Prostate gland (tissue), 2 donors: ENCODE results near the gene IL10RB.
"Not testable (repeated sequence)": the region's sequence is repeated elsewhere in the genome, so short reads cannot be mapped to it uniquely, and the experiment has no call there.

Source experiments
- POLR2A ChIP-seq: fragments of 450-650 bp; IDR thresholded peaks from one replicate; pipeline ENCODE4 v1.6.1; 2016; ENCODE audit warnings: antibody characterized with exemption, mild to moderate bottlenecking
- POLR2AphosphoS5 ChIP-seq: sonication (generic); formaldehyde crosslinking; IDR thresholded peaks from one replicate; pipeline ENCODE4 v1.6.1; 2017; ENCODE audit warnings: antibody characterized with exemption
- TF ChIP-seq, protein P1 (sequence below), 4 experiments: fragments of 200-600 bp in 2 of 4; fragments of 450-650 bp in 2 of 4; sonication (generic) in 2 of 4; IDR thresholded peaks; 1 replicate in 3 of 4; 2 replicates in 1 of 4; pipeline ENCODE4 v1.5.1; 2016 to 2019; ENCODE audit warnings: antibody characterized with exemption in 4 of 4, mild to moderate bottlenecking in 2 of 4, moderate library complexity in 2 of 4

- TF ChIP-seq POLR2A, POLR2AphosphoS5: not testable (repeated sequence)
- TF ChIP-seq, protein P1, sequence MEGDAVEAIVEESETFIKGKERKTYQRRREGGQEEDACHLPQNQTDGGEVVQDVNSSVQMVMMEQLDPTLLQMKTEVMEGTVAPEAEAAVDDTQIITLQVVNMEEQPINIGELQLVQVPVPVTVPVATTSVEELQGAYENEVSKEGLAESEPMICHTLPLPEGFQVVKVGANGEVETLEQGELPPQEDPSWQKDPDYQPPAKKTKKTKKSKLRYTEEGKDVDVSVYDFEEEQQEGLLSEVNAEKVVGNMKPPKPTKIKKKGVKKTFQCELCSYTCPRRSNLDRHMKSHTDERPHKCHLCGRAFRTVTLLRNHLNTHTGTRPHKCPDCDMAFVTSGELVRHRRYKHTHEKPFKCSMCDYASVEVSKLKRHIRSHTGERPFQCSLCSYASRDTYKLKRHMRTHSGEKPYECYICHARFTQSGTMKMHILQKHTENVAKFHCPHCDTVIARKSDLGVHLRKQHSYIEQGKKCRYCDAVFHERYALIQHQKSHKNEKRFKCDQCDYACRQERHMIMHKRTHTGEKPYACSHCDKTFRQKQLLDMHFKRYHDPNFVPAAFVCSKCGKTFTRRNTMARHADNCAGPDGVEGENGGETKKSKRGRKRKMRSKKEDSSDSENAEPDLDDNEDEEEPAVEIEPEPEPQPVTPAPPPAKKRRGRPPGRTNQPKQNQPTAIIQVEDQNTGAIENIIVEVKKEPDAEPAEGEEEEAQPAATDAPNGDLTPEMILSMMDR (IDR thresholded peaks at IDR 0.05), result not testable (repeated sequence)
Measured at GRCh38 chr21:33225376-33225775, 40.8 kb upstream of the IL10RB start.
